HepG2 (cell line): Measurements from ENCODE around the gene VCAN. TPM values are rescaled to one million over a fixed set of nuclear protein-coding genes. Genes with fewer than 3 reads are reported as not detected.

Source experiments
- FOXA1 ChIP-seq, 2 experiments: fragments of 450-650 bp in 1 of 2; sonication (generic) in 1 of 2; formaldehyde crosslinking in 1 of 2; IDR thresholded peaks; 2 replicates each; pipeline versions ENCODE4 v1.4.0 to v1.6.1; 2016 to 2020; ENCODE audit warnings: missing genetic modification reagents in 1 of 2
- HNF1A ChIP-seq, 2 experiments: sonication (generic) in 1 of 2; formaldehyde crosslinking in 1 of 2; IDR thresholded peaks; 2 replicates each; pipeline versions ENCODE4 v1.4.0 to v1.6.1; 2016 to 2020; ENCODE audit warnings: borderline replicate concordance in 1 of 2, low read depth in 1 of 2, mild to moderate bottlenecking in 1 of 2, missing genetic modification reagents in 1 of 2
- MAF1 ChIP-seq: sonication (generic); formaldehyde crosslinking; IDR thresholded peaks from 2 replicates; pipeline ENCODE4 v1.5.0; 2020; ENCODE audit warnings: missing genetic modification reagents, borderline replicate concordance
- MBD4 ChIP-seq: IDR thresholded peaks from 2 replicates; pipeline ENCODE4 v1.6.1; 2012; ENCODE audit warnings: low read length, inconsistent platforms, borderline replicate concordance
- NKX3-1 ChIP-seq: sonication (generic); formaldehyde crosslinking; IDR thresholded peaks from 2 replicates; pipeline ENCODE4 v1.5.0; 2020; ENCODE audit warnings: missing genetic modification reagents
- PHF5A ChIP-seq: IDR thresholded peaks from one replicate; pipeline ENCODE4 v1.6.1; 2018; ENCODE audit warnings: low read depth, missing genetic modification reagents; ENCODE audit not compliant: unreplicated experiment
- SNAPC2 ChIP-seq: sonication (generic); formaldehyde crosslinking; IDR thresholded peaks from 2 replicates; pipeline ENCODE4 v1.8.1; 2022; ENCODE audit warnings: mild to moderate bottlenecking, missing genetic modification reagents
- TAF15 ChIP-seq: fragments of 200-400 bp; formaldehyde crosslinking; IDR thresholded peaks from one replicate; pipeline ENCODE4 v1.6.1; 2018; ENCODE audit warnings: mild to moderate bottlenecking, low read depth, low read length; ENCODE audit not compliant: poor library complexity, severe bottlenecking
- TBP ChIP-seq: sonication (generic); formaldehyde crosslinking; IDR thresholded peaks from 2 replicates; pipeline ENCODE4 v1.5.0; 2020; ENCODE audit warnings: missing genetic modification reagents
- ZMYM4 ChIP-seq: sonication (generic); formaldehyde crosslinking; IDR thresholded peaks from 2 replicates; pipeline ENCODE4 v1.8.1; 2023; ENCODE audit warnings: mild to moderate bottlenecking, missing genetic modification reagents
- ZNF510 ChIP-seq: sonication (generic); formaldehyde crosslinking; IDR thresholded peaks from 2 replicates; pipeline ENCODE4 v1.4.0; 2020; ENCODE audit warnings: low read depth, mild to moderate bottlenecking, missing genetic modification reagents
- polyA plus RNA-seq, 8 experiments: library from polyadenylated mRNA; depleted of rRNA in 3 of 8; stranded (reverse) in 7 of 8; unstranded in 1 of 8; fragments of >200 nt; fragmentation: Illumina TruSeq in 4 of 8; extraction: Trizol in 4 of 8; gene quantifications; 2 replicates each; pipeline versions ENCODE4 v1.2.1 to v1.2.3, GENCODE V29; 2011 to 2016; ENCODE audit warnings: low read depth in 4 of 8, missing spikeins in 1 of 8, mixed read lengths in 1 of 8; ENCODE audit not compliant: insufficient read depth in 1 of 8
- total RNA-seq, 5 experiments: library from RNA; depleted of rRNA; stranded (reverse); fragments of >200 nt; fragmentation: Illumina TruSeq; extraction: Trizol; gene quantifications; 2 replicates each; pipeline ENCODE4 v1.2.3, GENCODE V29; 2016; ENCODE audit warnings: low read depth in 1 of 5
- TF ChIP-seq, protein P1 (sequence below): sonication (generic); formaldehyde crosslinking; IDR thresholded peaks from 2 replicates; pipeline ENCODE4 v1.4.0; 2020; ENCODE audit warnings: missing genetic modification reagents, borderline replicate concordance
- TF ChIP-seq, protein P2 (sequence below): IDR thresholded peaks from 2 replicates; pipeline ENCODE4 v1.6.1; 2018; ENCODE audit warnings: missing genetic modification reagents, mild to moderate bottlenecking, missing compliant biosample characterization
- TF ChIP-seq, protein P3 (sequence below): sonication (generic); formaldehyde crosslinking; IDR thresholded peaks from 2 replicates; pipeline ENCODE4 v1.8.0; 2022; ENCODE audit warnings: missing genetic modification reagents, mild to moderate bottlenecking, borderline replicate concordance

Gene VCAN
- total and polyA plus RNA-seq, 2 of the 13 experiments (the other 11 are each of a cell fraction or from before 2014, with no cell fraction given) = 1.2 to 3.5 TPM

GRCh38 chr5:83563631-83564030 is 92.1 kb downstream of the VCAN start (continued):
- TF ChIP-seq HNF1A (IDR thresholded peaks at IDR 0.05; ENCODE audit: low read depth) (no peak), HNF1A (CRISPR knock-in tag; IDR thresholded peaks at IDR 0.05; ENCODE audit: borderline replicate concordance) (no peak; the same call in 1 of the 2 replicates), TBP (CRISPR knock-in tag) (no peak), ZNF510 (CRISPR knock-in tag) (no peak), PHF5A (CRISPR knock-in tag) (no peak), FOXA1 (IDR thresholded peaks at IDR 0.05) (no peak), FOXA1 (CRISPR knock-in tag; IDR thresholded peaks at IDR 0.05) (peak; percentile 62), NKX3-1 (CRISPR knock-in tag) (no peak), TAF15 (no peak), SNAPC2 (no peak), MBD4 (no peak), MAF1 (CRISPR knock-in tag) (no peak), ZMYM4 (CRISPR knock-in tag) (no peak)
- TF ChIP-seq, protein P1, sequence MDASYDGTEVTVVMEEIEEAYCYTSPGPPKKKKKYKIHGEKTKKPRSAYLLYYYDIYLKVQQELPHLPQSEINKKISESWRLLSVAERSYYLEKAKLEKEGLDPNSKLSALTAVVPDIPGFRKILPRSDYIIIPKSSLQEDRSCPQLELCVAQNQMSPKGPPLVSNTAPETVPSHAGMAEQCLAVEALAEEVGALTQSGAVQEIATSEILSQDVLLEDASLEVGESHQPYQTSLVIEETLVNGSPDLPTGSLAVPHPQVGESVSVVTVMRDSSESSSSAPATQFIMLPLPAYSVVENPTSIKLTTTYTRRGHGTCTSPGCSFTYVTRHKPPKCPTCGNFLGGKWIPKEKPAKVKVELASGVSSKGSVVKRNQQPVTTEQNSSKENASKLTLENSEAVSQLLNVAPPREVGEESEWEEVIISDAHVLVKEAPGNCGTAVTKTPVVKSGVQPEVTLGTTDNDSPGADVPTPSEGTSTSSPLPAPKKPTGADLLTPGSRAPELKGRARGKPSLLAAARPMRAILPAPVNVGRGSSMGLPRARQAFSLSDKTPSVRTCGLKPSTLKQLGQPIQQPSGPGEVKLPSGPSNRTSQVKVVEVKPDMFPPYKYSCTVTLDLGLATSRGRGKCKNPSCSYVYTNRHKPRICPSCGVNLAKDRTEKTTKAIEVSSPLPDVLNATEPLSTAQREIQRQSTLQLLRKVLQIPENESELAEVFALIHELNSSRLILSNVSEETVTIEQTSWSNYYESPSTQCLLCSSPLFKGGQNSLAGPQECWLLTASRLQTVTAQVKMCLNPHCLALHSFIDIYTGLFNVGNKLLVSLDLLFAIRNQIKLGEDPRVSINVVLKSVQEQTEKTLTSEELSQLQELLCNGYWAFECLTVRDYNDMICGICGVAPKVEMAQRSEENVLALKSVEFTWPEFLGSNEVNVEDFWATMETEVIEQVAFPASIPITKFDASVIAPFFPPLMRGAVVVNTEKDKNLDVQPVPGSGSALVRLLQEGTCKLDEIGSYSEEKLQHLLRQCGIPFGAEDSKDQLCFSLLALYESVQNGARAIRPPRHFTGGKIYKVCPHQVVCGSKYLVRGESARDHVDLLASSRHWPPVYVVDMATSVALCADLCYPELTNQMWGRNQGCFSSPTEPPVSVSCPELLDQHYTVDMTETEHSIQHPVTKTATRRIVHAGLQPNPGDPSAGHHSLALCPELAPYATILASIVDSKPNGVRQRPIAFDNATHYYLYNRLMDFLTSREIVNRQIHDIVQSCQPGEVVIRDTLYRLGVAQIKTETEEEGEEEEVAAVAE (CRISPR knock-in tag) = no peak
- TF ChIP-seq, protein P2, sequence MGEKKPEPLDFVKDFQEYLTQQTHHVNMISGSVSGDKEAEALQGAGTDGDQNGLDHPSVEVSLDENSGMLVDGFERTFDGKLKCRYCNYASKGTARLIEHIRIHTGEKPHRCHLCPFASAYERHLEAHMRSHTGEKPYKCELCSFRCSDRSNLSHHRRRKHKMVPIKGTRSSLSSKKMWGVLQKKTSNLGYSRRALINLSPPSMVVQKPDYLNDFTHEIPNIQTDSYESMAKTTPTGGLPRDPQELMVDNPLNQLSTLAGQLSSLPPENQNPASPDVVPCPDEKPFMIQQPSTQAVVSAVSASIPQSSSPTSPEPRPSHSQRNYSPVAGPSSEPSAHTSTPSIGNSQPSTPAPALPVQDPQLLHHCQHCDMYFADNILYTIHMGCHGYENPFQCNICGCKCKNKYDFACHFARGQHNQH (CRISPR knock-in tag) = no peak
- TF ChIP-seq, protein P3, sequence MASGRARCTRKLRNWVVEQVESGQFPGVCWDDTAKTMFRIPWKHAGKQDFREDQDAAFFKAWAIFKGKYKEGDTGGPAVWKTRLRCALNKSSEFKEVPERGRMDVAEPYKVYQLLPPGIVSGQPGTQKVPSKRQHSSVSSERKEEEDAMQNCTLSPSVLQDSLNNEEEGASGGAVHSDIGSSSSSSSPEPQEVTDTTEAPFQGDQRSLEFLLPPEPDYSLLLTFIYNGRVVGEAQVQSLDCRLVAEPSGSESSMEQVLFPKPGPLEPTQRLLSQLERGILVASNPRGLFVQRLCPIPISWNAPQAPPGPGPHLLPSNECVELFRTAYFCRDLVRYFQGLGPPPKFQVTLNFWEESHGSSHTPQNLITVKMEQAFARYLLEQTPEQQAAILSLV (CRISPR knock-in tag) = no peak
